GM21423 (cell line): ENCODE data around the gene DHX15.

Source experiments
- ATAC-seq: cut with Tn5 transposase; IDR thresholded peaks from one replicate; pipeline ENCODE4 v1.9.1; 2021; ENCODE audit warnings: mild to moderate bottlenecking, moderate library complexity; ENCODE audit not compliant: unreplicated experiment

DHX15 gene

GRCh38 chr4:24583451-24584210, 723 bp downstream of the DHX15 start:
- ATAC-seq = peak; percentile 22

GRCh38 chr4:24582235-24582832, 2.0 kb downstream of the DHX15 start:
- no peak for ATAC-seq

- ATAC-seq = no peak
Observed at GRCh38 chr4:24578364-24578763, 6.0 kb downstream of the DHX15 start.

- ATAC-seq = no peak
Observed at GRCh38 chr4:24576276-24576675, 8.1 kb downstream of the DHX15 start.

GRCh38 chr4:24574236-24574635, 10.1 kb downstream of the DHX15 start:
- no peak for ATAC-seq

GRCh38 chr4:24573582-24573981, 10.8 kb downstream of the DHX15 start:
- ATAC-seq = no peak

GRCh38 chr4:24570574-24571236, 13.6 kb downstream of the DHX15 start:
- no peak for ATAC-seq

- ATAC-seq = no peak
Observed at GRCh38 chr4:24570172-24570571, 14.2 kb downstream of the DHX15 start.

GRCh38 chr4:24569662-24570061, 14.7 kb downstream of the DHX15 start:
- ATAC-seq = no peak

- ATAC-seq = no peak
Observed at GRCh38 chr4:24568425-24568824, 15.9 kb downstream of the DHX15 start.

GRCh38 chr4:24565054-24565453, 19.3 kb downstream of the DHX15 start:
- no peak for ATAC-seq

- ATAC-seq = no peak
Observed at GRCh38 chr4:24564488-24564887, 19.9 kb downstream of the DHX15 start.

- no peak for ATAC-seq
Observed at GRCh38 chr4:24561438-24562139, 22.8 kb downstream of the DHX15 start.

- no peak for ATAC-seq
Observed at GRCh38 chr4:24560868-24561368, 23.4 kb downstream of the DHX15 start.

- no peak for ATAC-seq
Observed at GRCh38 chr4:24559889-24560288, 24.5 kb downstream of the DHX15 start.

- no peak for ATAC-seq
Observed at GRCh38 chr4:24559032-24559821, 25.1 kb downstream of the DHX15 start.

- ATAC-seq = no peak
Observed at GRCh38 chr4:24557026-24558025, 27.0 kb downstream of the DHX15 start.

GRCh38 chr4:24551492-24552289, 32.7 kb downstream of the DHX15 start:
- no peak for ATAC-seq
